Measurements from ENCODE around the gene KCNJ4.

Gene KCNJ4

DNA sequence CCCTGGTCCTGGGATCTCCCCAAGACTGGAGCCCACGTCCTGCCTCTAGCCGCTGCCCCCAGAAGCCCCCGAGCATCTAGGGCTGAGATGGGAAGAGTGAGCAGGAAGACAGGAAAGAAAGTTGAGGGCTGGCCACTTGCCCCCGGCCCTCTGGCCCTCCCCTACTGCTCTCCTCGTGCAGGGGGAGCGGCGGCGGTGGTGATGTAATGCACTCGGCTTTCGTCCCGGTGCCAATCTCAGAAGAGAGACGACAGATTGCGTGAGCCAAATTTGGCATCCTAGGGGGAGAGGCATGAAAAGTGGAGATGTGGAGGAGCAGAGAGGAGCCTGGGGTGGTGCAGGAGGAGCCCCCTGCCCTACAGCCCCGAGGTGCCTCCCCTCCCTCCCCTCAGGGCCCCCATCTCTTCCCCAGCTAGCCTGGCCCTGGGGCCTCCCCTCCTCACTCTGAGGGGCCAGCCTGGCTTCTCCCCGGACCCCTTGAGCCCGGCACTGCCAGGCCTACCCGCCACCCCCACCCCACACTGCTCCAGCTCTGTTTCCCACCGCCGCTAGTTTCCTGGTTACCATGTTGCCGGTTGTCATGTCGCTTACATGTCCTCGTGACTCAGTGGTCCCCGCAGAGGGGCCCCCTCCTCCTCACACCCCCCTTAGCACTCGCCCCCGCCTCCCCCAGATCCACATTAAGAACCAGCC, 2.5 kb downstream of the KCNJ4 start:
- no peak for DNase-seq

DNA sequence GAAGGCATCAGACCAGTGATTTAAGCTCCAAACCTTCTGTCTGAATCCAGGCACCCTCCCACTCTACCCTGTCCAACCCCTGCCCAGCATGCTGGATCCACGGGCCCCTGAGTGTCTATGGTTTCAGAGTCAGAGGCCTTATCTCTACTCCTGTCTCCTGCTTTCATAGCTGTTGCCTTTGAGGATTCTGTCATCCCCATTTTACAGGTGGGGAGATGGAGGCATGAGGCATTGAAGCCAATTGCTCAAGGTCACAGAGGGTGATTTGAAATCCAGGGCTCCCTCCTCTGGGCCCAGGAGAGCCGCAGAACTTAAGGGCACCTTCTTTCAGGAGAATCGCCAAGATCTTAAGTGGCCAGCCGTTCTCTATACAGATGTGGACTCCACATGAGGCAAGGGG, 3.1 kb downstream of the KCNJ4 start:
- no peak for DNase-seq

GRCh38 chr22:38451404-38451803, 3.6 kb downstream of the KCNJ4 start:
- DNase-seq: no peak

DNA sequence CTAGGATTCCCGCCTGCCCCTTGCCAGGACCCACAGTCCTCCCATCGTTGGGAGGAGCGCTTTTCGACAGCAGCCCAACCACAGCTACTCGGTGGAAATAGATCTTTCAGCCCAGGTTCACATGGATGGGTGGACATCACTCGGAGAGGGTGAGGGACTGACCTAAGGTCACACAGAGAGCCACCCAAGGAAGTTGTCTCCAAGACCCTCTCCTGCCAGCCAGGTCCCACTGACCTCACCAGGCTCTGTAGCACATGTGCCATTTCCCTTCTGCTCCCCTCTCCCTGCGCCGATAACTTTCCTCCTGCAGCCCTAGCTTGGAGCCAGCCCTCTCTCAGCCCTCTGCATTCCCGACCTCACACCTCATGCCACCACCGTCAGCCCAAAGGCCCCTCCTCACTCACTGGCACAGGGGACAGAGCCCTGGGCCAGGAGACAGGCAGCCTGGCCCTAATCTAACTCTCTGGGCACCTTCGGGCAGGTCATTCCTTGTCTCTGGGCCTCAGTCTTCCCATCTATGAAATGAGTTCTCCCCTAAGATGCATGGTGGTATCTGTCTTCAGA, 4.7 kb downstream of the KCNJ4 start:
- no peak for DNase-seq

- DNase-seq: no peak
These were observed 5.2 kb downstream of the KCNJ4 start for GRCh38 chr22:38449776-38450175.

DNA sequence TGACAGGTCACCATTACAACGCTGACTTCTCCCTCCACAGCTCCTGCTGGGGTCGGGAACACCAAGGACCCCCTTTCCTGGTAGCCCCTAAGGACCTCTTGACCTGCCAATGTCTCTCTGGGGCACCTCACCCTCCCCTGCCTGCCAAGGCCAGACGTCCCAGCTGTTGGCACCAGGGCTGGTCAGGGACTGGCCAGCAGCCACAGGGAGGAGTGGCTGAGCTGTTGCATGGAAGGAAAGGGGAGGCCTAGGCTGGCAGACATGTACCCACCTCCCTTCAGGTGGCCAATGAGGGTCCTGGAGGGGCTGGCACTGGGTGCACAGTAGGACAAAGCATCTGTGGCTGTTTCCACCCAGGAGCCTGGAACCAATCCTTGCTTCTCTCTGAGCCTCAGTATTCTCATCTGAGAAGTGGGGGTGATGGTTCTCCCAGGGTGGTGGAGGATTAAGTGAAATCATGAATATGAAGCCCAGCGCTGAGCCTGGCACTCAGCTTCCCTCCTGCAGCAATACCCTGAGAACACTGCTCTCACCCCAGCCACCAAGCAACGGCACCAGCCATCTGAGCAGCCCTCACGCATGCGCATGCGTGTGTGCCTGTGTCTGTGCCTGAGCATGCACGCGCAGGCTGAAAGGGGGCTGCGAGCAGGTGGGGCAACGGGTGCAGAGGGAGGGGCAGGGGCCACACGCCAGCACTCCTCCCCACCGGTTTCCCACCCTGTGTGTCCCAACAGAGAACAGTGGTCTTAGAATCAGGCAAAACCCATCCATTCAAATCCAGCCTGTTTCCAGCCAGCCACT, 5.9 kb downstream of the KCNJ4 start:
- DNase-seq: no peak

DNA sequence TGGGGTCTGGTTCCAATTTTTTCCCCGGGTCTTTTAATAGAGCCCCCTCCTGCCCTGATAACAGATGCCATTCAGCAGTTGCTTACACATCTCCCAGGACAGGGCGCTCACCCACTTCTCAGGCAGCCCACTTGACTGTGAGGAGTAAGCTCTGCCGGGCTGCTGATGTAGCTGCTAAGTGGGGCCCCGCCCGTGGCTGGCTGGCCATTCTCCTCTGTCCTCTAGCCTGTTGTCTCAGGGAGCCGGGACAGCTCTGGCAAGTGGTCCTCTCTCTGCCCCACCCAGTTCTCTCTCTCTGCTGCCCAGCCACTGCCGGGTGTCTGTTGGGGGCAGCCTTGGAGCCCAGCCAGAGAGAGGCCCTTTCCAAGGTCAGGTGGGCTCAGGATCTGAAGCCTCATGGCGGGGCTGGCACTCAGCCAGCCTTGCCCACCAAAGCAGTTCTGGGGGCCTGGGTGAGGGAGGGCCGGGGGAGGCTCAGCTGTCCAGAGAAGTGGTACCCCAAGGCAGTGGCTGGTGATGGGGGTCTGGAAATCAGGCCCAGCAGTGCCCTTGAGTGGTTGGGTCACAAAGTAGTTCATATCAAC, 8.9 kb downstream of the KCNJ4 start:
- no peak for DNase-seq

DNA sequence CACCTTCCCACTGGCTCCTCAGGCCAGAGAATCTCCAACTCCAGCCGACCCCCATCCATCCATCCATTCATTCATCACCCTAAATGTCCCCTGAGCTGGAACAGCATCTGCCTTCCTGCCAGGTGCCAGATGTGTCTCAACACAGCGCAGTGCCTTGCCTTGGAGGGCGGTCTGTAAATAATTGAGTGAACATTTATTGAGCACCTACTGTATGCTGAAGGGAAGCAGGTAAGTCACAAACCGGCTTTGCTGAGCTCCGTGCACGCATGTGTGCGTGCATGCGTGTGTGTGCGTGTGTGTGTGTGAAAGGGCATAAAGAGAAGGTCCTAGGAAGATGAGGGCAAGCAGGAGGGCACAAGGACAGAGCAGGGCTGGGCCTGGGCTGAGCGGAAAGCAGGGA, 10.2 kb downstream of the KCNJ4 start:
- no peak for DNase-seq

GRCh38 chr22:38443628-38444521, 11.1 kb downstream of the KCNJ4 start:
- DNase-seq: no peak

DNA sequence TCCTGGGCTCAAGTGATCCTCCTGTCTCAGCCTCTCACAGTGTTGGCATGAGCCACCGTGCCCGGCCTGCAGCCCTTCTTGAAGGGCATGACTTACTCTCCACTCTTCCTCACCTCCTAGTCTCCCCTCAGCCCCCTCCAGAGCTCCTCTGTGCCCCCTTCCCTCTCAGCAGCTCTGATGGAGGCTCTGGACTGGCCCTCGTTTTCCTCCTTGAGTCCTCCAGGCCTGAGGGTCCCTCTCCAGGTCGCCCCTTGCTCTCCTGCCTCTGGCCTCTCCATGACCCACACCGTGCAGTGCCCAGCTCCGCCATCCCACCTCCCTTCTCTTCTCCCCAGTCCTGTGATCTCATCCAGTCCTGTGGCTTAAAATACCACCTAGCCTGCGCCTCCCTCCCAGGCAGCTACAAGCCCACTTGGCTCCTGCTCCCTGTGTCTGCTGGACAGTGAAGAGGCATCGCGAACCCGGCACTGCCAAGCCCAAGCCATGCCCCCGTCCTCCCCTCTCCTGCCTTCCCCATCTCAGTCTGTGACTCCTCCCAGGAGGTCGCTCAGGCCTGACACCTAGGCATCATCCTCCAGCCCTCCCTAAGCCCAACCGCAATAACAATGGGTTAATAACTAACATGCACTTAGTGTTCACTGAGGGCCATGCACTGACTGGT, 11.9 kb downstream of the KCNJ4 start:
- DNase-seq: no peak

GRCh38 chr22:38441620-38442287, 13.2 kb downstream of the KCNJ4 start:
- no peak for DNase-seq

GRCh38 chr22:38440747-38441350, 14.2 kb downstream of the KCNJ4 start:
- no peak for DNase-seq

- no peak for DNase-seq
These were observed 17.6 kb downstream of the KCNJ4 start for GRCh38 chr22:38437416-38437815.

- no peak for DNase-seq
These were observed 18.2 kb downstream of the KCNJ4 start for GRCh38 chr22:38436629-38437395.

GRCh38 chr22:38435965-38436364, 19.0 kb downstream of the KCNJ4 start:
- DNase-seq: no peak

GRCh38 chr22:38435010-38435409, 20.0 kb downstream of the KCNJ4 start:
- no peak for DNase-seq

DNA sequence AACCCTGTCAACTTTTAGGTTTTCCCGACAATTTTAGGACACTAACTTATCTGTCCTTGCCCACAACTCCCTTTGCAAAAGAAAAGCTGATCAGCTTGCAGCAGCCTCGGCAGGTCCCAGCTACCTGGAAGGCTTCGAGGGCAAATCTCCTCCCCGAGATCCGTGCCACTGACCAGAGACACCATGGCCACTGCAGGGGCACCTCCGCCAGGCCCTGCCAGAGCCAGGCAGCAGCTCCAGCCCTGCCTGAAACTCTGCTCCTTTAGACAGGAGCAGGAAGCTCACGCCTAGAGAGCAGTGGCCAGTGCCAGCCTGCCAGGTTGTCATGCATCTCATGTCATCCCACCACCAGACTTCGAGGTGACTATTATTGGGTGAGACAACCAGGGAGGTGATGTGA, 21.1 kb downstream of the KCNJ4 start:
- DNase-seq: no peak

GRCh38 chr22:38432264-38432663, 22.7 kb downstream of the KCNJ4 start:
- no peak for DNase-seq

- no peak for DNase-seq
These were observed 23.6 kb downstream of the KCNJ4 start for GRCh38 chr22:38431266-38432010.

Data from T-helper 9 cell (primary cell).